Measurements from ENCODE around the gene GLRX5.
A peak's percentile ranks its signal among the peaks of the same experiment; 100 is the strongest.

GLRX5 gene

DNA sequence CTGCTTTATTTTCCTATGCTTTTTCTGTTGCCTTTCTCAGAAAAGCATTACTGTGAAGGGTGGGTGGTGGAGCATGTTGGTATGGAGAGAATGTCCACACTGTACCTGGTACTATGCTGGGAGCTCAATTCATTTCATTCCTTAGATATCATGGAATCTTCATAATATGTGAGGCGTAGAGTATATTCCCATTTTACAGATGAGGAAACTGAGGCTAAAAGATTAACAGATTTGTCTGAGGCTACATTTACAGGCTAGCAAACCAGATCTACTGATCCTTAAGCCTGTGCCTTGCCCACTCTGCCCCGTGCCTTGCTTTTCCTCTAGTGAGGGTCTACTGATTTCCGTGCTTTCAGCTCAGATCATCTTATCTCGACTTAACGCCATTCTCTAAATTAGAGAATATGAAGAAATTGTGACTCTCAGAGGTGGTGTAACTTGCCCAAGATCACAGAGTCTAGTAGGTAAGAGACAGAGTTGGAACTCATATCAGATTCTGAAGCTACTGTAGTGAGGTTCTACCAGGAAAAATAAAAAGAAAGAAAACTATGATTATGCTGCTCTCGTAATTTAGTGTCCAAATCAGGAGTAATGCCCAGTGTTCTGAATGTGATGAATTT is 5.5 kb downstream of the GLRX5 start:
- Histone ChIP-seq H4K91ac (ENCODE audit: low read depth, low read length) (no peak overlapping the region), H3K79me1 (ENCODE audit: low read length) (no peaks in the 10 kb centered on the region), H3K14ac (ENCODE audit: low read length) (no peak overlapping the region), H2BK12ac (ENCODE audit: low read length) (no peak overlapping the region), H3K4me1 (ENCODE audit: control insufficient read depth in 1 of 2, insufficient read depth in 2 of 2, low read length in 2 of 2) (peaks cover 8 to 9% of the 10 kb centered on the region in 2 experiments), H2BK5ac (ENCODE audit: low read depth, low read length, poor library complexity) (no peak overlapping the region), H4K12ac (ENCODE audit: low read depth, low read length) (no peak overlapping the region), H3K4me3 (ENCODE audit: low read depth, low read length) (no peak overlapping the region), H3K4ac (ENCODE audit: low read depth, low read length) (peak overlapping the region; percentile 70), H2AK5ac (ENCODE audit: low read length) (no peak overlapping the region), H3K4me2 (ENCODE audit: low read length) (no peak overlapping the region), H3K36me3 (ENCODE audit: control insufficient read depth in 1 of 2, insufficient read depth in 2 of 2, low read length in 2 of 2) (peaks cover 0 to 3% of the 10 kb centered on the region in 2 experiments), H3K27me3 (ENCODE audit: insufficient read depth, low read length) (no peaks in the 10 kb centered on the region), H2AFZ (ENCODE audit: insufficient read depth, low read length, poor library complexity) (no peak overlapping the region), H3K27ac (ENCODE audit: low read depth, low read length) (no peak overlapping the region), H3K9ac (ENCODE audit: low read length) (no peak overlapping the region), H3K79me2 (ENCODE audit: control insufficient read depth, insufficient read depth, low read length, poor library complexity) (peaks cover 9% of the 10 kb centered on the region), H3K9me3 (ENCODE audit: insufficient read depth, low read depth, low read length) (no peaks in the 10 kb centered on the region), H4K8ac (ENCODE audit: low read depth, low read length) (no peak overlapping the region), H3K18ac (ENCODE audit: low read length) (no peak overlapping the region), H3K23ac (ENCODE audit: low read length) (no peak overlapping the region), H2BK120ac (ENCODE audit: insufficient read depth, low read length, poor library complexity) (no peak overlapping the region)
- DNase-seq = peak; percentile 42 to 78
- no CpG with 5 or more reads among the region's 6 CpGs for WGBS (ENCODE audit: extremely low coverage, insufficient coverage, insufficient read length)

DNA sequence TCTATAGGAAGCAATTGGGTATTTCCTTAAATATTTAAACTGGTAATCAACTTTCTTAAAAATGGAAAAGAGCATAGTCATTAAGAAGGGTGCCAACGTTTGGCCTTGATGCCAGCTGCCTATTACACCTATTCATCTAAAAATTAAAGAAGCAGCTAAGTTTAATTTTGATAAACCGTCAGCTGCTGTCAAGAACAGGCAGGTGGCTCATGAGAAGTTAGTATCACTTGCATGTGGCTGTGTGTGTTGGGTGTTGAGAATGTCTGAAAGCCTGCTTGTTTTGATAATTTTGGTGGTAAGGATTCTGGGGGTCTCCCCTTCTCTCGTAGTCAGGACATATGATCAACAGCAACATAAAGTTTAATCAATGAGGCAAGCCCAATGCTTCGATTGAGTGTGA is 6.5 kb downstream of the GLRX5 start:
- Histone ChIP-seq H3K36me3 (ENCODE audit: control insufficient read depth in 1 of 2, insufficient read depth in 2 of 2, low read length in 2 of 2) (peaks cover 0 to 3% of the 10 kb centered on the region in 2 experiments), H3K27me3 (ENCODE audit: insufficient read depth, low read length) (no peaks in the 10 kb centered on the region), H3K9me3 (ENCODE audit: insufficient read depth, low read depth, low read length) (no peaks in the 10 kb centered on the region), H4K8ac (ENCODE audit: low read depth, low read length) (no peak overlapping the region), H3K4me3 (ENCODE audit: low read depth, low read length) (no peak overlapping the region), H3K23ac (ENCODE audit: low read length) (no peak overlapping the region), H3K9ac (ENCODE audit: low read length) (no peak overlapping the region), H4K91ac (ENCODE audit: low read depth, low read length) (no peak overlapping the region), H2AFZ (ENCODE audit: insufficient read depth, low read length, poor library complexity) (no peak overlapping the region), H2BK12ac (ENCODE audit: low read length) (no peak overlapping the region), H3K4ac (ENCODE audit: low read depth, low read length) (peak overlapping the region; percentile 33), H2AK5ac (ENCODE audit: low read length) (no peak overlapping the region), H3K27ac (ENCODE audit: low read depth, low read length) (no peak overlapping the region), H4K12ac (ENCODE audit: low read depth, low read length) (no peak overlapping the region), H3K79me2 (ENCODE audit: control insufficient read depth, insufficient read depth, low read length, poor library complexity) (peaks cover 2% of the 10 kb centered on the region), H3K18ac (ENCODE audit: low read length) (no peak overlapping the region), H2BK120ac (ENCODE audit: insufficient read depth, low read length, poor library complexity) (no peak overlapping the region), H3K4me1 (ENCODE audit: control insufficient read depth in 1 of 2, insufficient read depth in 2 of 2, low read length in 2 of 2) (peaks cover 0 to 2% of the 10 kb centered on the region in 2 experiments), H3K14ac (ENCODE audit: low read length) (no peak overlapping the region), H3K4me2 (ENCODE audit: low read length) (no peak overlapping the region), H2BK5ac (ENCODE audit: low read depth, low read length, poor library complexity) (no peak overlapping the region), H3K79me1 (ENCODE audit: low read length) (no peaks in the 10 kb centered on the region)
- WGBS (ENCODE audit: extremely low coverage, insufficient coverage, insufficient read length) = no CpG with 5 or more reads among the region's 4 CpGs
- no peak for DNase-seq

DNA sequence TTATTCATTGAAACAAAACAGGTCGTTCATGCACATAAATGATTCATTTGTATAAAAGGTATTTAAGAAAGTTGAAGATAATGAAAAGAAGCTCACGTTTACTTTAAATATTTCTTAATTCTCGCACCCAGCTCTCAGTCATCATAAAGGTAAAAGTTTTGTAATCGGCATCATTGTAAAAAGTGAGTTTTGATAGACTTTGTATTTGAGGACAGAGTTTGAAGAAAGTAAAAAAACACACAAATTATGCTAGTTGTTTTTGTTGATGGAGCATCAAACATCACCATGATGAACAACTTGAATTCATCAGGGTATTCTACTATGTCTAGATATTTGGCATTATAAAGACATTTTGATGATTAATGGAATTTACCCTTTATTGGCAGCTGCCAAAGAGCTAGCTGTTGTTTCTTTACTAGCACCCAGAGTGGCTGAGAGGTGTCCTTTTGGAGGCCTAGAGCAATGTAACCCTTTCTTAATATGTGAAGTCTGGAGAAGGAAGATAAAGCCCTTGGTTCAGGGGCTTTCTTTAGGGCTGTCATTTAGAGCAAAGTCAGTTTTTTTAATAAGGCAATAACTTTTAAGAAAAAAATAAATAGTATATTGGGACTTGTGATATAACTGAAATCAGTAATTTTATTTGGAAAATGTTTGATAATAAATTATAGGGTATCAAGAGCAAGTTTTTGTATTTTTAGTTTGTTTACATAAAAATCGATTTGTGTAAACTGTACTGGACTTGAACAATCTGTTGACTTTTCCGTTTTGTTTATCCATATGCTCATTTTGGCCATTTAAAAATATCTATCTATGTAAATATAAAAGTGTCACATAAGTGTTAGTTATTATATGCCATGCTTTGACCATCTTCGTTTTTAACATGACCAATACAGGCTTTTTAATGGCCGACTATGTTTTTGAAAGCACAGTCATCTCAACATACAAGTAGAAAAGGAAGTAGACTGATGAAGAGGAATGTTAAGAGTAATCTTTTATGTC is 7.4 kb downstream of the GLRX5 start:
- H3K23ac ChIP-seq (ENCODE audit: low read length) = no peak overlapping the region
- H3K4me3 ChIP-seq (ENCODE audit: low read depth, low read length) = no peak overlapping the region
- no peak overlapping the region for H3K27ac ChIP-seq (ENCODE audit: low read depth, low read length)
- no peak overlapping the region for H4K8ac ChIP-seq (ENCODE audit: low read depth, low read length)
- H3K4ac ChIP-seq (ENCODE audit: low read depth, low read length) = no peak overlapping the region
- H2AFZ ChIP-seq (ENCODE audit: insufficient read depth, low read length, poor library complexity) = no peak overlapping the region
- no peak overlapping the region for H2AK5ac ChIP-seq (ENCODE audit: low read length)
- no peak overlapping the region for H4K12ac ChIP-seq (ENCODE audit: low read depth, low read length)
- no peak overlapping the region for H2BK12ac ChIP-seq (ENCODE audit: low read length)
- no peak overlapping the region for H3K18ac ChIP-seq (ENCODE audit: low read length)
- WGBS (ENCODE audit: extremely low coverage, insufficient coverage, insufficient read length) = no CpG with 5 or more reads among the region's 8 CpGs
- no peak overlapping the region for H3K4me2 ChIP-seq (ENCODE audit: low read length)
- no peak overlapping the region for H3K14ac ChIP-seq (ENCODE audit: low read length)
- peaks cover 2% of the 10 kb centered on the region in 2 experiments for H3K4me1 ChIP-seq (ENCODE audit: control insufficient read depth in 1 of 2, insufficient read depth in 2 of 2, low read length in 2 of 2)
- H4K91ac ChIP-seq (ENCODE audit: low read depth, low read length) = no peak overlapping the region
- peaks cover under 1% of the 10 kb centered on the region for H3K79me1 ChIP-seq (ENCODE audit: low read length)
- H3K36me3 ChIP-seq (ENCODE audit: control insufficient read depth in 1 of 2, insufficient read depth in 2 of 2, low read length in 2 of 2) = peaks cover 0 to 3% of the 10 kb centered on the region in 2 experiments
- no peak overlapping the region for H3K9ac ChIP-seq (ENCODE audit: low read length)
- no peaks in the 10 kb centered on the region for H3K9me3 ChIP-seq (ENCODE audit: insufficient read depth, low read depth, low read length)
- no peak overlapping the region for H2BK5ac ChIP-seq (ENCODE audit: low read depth, low read length, poor library complexity)
- no peaks in the 10 kb centered on the region for H3K27me3 ChIP-seq (ENCODE audit: insufficient read depth, low read length)
- no peak overlapping the region for H2BK120ac ChIP-seq (ENCODE audit: insufficient read depth, low read length, poor library complexity)
- H3K79me2 ChIP-seq (ENCODE audit: control insufficient read depth, insufficient read depth, low read length, poor library complexity) = peaks cover 2% of the 10 kb centered on the region
- DNase-seq = no peak

DNA sequence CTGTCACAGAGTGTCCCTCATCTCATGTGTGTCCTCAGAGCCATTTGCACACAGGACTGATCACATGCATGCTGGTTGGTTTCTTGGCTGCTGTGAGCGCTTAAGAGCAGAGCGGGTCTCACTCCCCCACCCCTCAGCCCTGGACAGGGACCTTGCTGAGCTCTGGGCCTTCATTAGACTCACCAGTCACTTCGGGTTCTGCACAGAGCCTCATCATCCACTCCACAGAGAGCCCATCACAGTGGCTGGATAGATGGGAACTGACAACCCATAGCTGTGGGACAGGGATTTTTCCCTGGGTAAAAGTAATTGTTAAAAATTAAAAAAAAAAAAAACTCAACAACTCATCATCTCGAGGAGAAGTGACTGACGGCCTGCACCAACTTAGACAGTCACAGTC is 8.2 kb downstream of the GLRX5 start:
- Histone ChIP-seq H4K8ac (ENCODE audit: low read depth, low read length) (no peak overlapping the region), H3K4me3 (ENCODE audit: low read depth, low read length) (no peak overlapping the region), H2AFZ (ENCODE audit: insufficient read depth, low read length, poor library complexity) (no peak overlapping the region), H3K4me2 (ENCODE audit: low read length) (no peak overlapping the region), H3K14ac (ENCODE audit: low read length) (no peak overlapping the region), H3K23ac (ENCODE audit: low read length) (no peak overlapping the region), H3K27ac (ENCODE audit: low read depth, low read length) (no peak overlapping the region), H3K27me3 (ENCODE audit: insufficient read depth, low read length) (no peaks in the 10 kb centered on the region), H4K12ac (ENCODE audit: low read depth, low read length) (no peak overlapping the region), H2BK5ac (ENCODE audit: low read depth, low read length, poor library complexity) (no peak overlapping the region), H3K9me3 (ENCODE audit: insufficient read depth, low read depth, low read length) (no peaks in the 10 kb centered on the region), H3K79me2 (ENCODE audit: control insufficient read depth, insufficient read depth, low read length, poor library complexity) (peaks cover 2% of the 10 kb centered on the region), H2BK12ac (ENCODE audit: low read length) (no peak overlapping the region), H3K4ac (ENCODE audit: low read depth, low read length) (peak overlapping the region; percentile 33), H3K9ac (ENCODE audit: low read length) (no peak overlapping the region), H3K18ac (ENCODE audit: low read length) (peak overlapping the region; percentile 35), H3K79me1 (ENCODE audit: low read length) (peaks cover 2% of the 10 kb centered on the region), H3K4me1 (ENCODE audit: control insufficient read depth in 1 of 2, insufficient read depth in 2 of 2, low read length in 2 of 2) (peaks cover 4 to 8% of the 10 kb centered on the region in 2 experiments), H3K36me3 (ENCODE audit: control insufficient read depth in 1 of 2, insufficient read depth in 2 of 2, low read length in 2 of 2) (peaks cover 0 to 3% of the 10 kb centered on the region in 2 experiments), H2BK120ac (ENCODE audit: insufficient read depth, low read length, poor library complexity) (no peak overlapping the region), H4K91ac (ENCODE audit: low read depth, low read length) (no peak overlapping the region), H2AK5ac (ENCODE audit: low read length) (no peak overlapping the region)
- no peak for DNase-seq
- WGBS (ENCODE audit: extremely low coverage, insufficient coverage, insufficient read length) = no CpG with 5 or more reads among the region's 5 CpGs
